Measurements from ENCODE around the gene FKBP5. TPM values are rescaled to one million over a fixed set of nuclear protein-coding genes. Genes with fewer than 3 reads are reported as not detected.
A peak's percentile ranks its signal among the peaks of the same experiment; 100 is the strongest.
"Not testable (repeated sequence)": the region's sequence is repeated elsewhere in the genome, so short reads cannot be mapped to it uniquely, and the experiment has no call there.

The FKBP5 gene
- total RNA-seq, 1 donor from 2014 or later, result 142 TPM

- no peaks in the 10 kb centered on the region for H3K27me3 ChIP-seq
- no peaks in the 10 kb centered on the region for H3K9me3 ChIP-seq
- H3K27ac ChIP-seq, result peak overlapping the region; percentile 68
- intact Hi-C loops (cut with DNase I), result no loop called here
- DNase-seq (peak; percentile 90), ATAC-seq (peak; percentile 73)
- no peak overlapping the region for H3K4me3 ChIP-seq
- TF ChIP-seq CTCF (IDR thresholded peaks at IDR 0.05), result no peak
- no peaks in the 10 kb centered on the region for H3K36me3 ChIP-seq
- H3K4me1 ChIP-seq, result peaks cover 24% of the 10 kb centered on the region
Measured at GRCh38 chr6:35691027-35691824, 2.5 kb upstream of the FKBP5 start.

- Histone ChIP-seq H3K9me3 (no peaks in the 10 kb centered on the region), H3K4me1 (peaks cover 24% of the 10 kb centered on the region), H3K36me3 (no peaks in the 10 kb centered on the region), H3K27me3 (no peaks in the 10 kb centered on the region), H3K4me3 (no peak overlapping the region), H3K27ac (peak overlapping the region; percentile 68)
- no peak for DNase-seq
- no peak for ATAC-seq
- no peak for TF ChIP-seq CTCF (IDR thresholded peaks at IDR 0.05)
- intact Hi-C loops (cut with DNase I), result no loop called here
Measured at GRCh38 chr6:35690484-35690883, 1.8 kb upstream of the FKBP5 start.

GRCh38 chr6:35690006-35690405, 1.3 kb upstream of the FKBP5 start:
- intact Hi-C loops (cut with DNase I), result not testable (repeated sequence)
- H3K27ac ChIP-seq, result peak overlapping the region; percentile 68

GRCh38 chr6:35687658-35688604, 784 bp downstream of the FKBP5 start:
- no peaks in the 10 kb centered on the region for H3K9me3 ChIP-seq
- H3K27me3 ChIP-seq, result no peaks in the 10 kb centered on the region
- intact Hi-C loops (cut with DNase I), result loop anchor here (5.0 kb wide), 1 partner anchor 39 kb away; no protein-coding TSS in a partner anchor
- peaks cover 37% of the 10 kb centered on the region for H3K4me1 ChIP-seq
- peak; percentile 86 for DNase-seq
- peaks cover 15% of the 10 kb centered on the region for H3K36me3 ChIP-seq
- peak; percentile 42 for ATAC-seq
- TF ChIP-seq CTCF (IDR thresholded peaks at IDR 0.05), result no peak
- peak overlapping the region; percentile 95 for H3K27ac ChIP-seq
- peak overlapping the region; percentile 89 for H3K4me3 ChIP-seq

More at GRCh38 chr6:35690006-35690405, 1.3 kb upstream of the FKBP5 start:
- not testable (repeated sequence) for DNase-seq, H3K27me3 ChIP-seq, H3K4me3 ChIP-seq, H3K9me3 ChIP-seq, ATAC-seq, H3K36me3 ChIP-seq
- peaks cover 26% of the 10 kb centered on the region for H3K4me1 ChIP-seq

GRCh38 chr6:35686873-35687555, 1.7 kb downstream of the FKBP5 start:
- H3K9me3 ChIP-seq, result no peaks in the 10 kb centered on the region
- intact Hi-C loops (cut with DNase I), result loop anchor here (5.0 kb wide), 1 partner anchor 40 kb away; no protein-coding TSS in a partner anchor
- H3K27me3 ChIP-seq, result no peaks in the 10 kb centered on the region
- DNase-seq (no peak), ATAC-seq (no peak)
- peaks cover 36% of the 10 kb centered on the region for H3K4me1 ChIP-seq
- H3K36me3 ChIP-seq, result peaks cover 22% of the 10 kb centered on the region
- peak overlapping the region; percentile 95 for H3K27ac ChIP-seq
- no peak for TF ChIP-seq CTCF (IDR thresholded peaks at IDR 0.05)
- H3K4me3 ChIP-seq, result peak overlapping the region; percentile 89

Measured in upper lobe of right lung (tissue), 1 donor.